Endothelial cell of umbilical vein (primary cell): ENCODE results near the gene VTI1A. TPM values are rescaled to one million over a fixed set of nuclear protein-coding genes. Genes with fewer than 3 reads are reported as not detected.

Source experiments
- BruUV-seq: library from RNA; stranded (reverse); fragments of 400-500 nt; replicated peaks from 2 replicates; lab custom pipeline; 2021; lab: Mats Ljungman, UMichigan
- CTCF ChIA-PET: fragments of 300-600, 350-600 bp; sonication (Branson Sonifier 250); formaldehyde crosslinking; loops from one replicate; lab custom pipeline; 2021; ENCODE audit warnings: antibody characterized with exemption, inconsistent platforms; lab: Charles Lee
- POLR2A ChIA-PET: fragments of 300-600, 350-600 bp; sonication (Branson Sonifier 250); formaldehyde crosslinking; loops from one replicate; lab custom pipeline; 2021; ENCODE audit warnings: antibody characterized with exemption, inconsistent platforms; lab: Charles Lee
- DNase-seq: peaks from one replicate; pipeline ENCODE4 v3.0.0-alpha.2; 2011; ENCODE audit warnings: low read depth, low spot score
- FAIRE-seq: peaks from 2 replicates; lab custom pipeline; 2011; peaks lifted over from hg19 to GRCh38; lab: Jason Lieb, UNC
- H2AFZ ChIP-seq: 2 replicates; pipeline ENCODE4 v1.6.0; 2012; ENCODE audit warnings: low read depth, low read length, control low read depth, inconsistent platforms
- H3K27ac ChIP-seq: 2 replicates; pipeline ENCODE4 v1.5.1; 2011; ENCODE audit warnings: low read depth, mild to moderate bottlenecking, control low read depth, low read length, moderate library complexity; ENCODE audit not compliant: insufficient read depth
- H3K27me3 ChIP-seq, 2 experiments: 2 replicates each; pipeline versions ENCODE4 v1.6.0 to v1.6.1; 2011; ENCODE audit warnings: low read length in 2 of 2, mixed read lengths in 1 of 2; ENCODE audit not compliant: control insufficient read depth in 2 of 2, insufficient read depth in 2 of 2
- H3K36me3 ChIP-seq, 2 experiments: 2 replicates in 1 of 2; 3 replicates in 1 of 2; pipeline ENCODE4 v1.5.1; 2011; ENCODE audit warnings: low read length in 2 of 2, mild to moderate bottlenecking in 1 of 2, moderate library complexity in 1 of 2; ENCODE audit not compliant: control insufficient read depth in 2 of 2, insufficient read depth in 2 of 2; ENCODE audit errors: extremely low read depth in 1 of 2
- H3K4me1 ChIP-seq: 3 replicates; pipeline ENCODE4 v1.5.1; 2011; ENCODE audit warnings: mild to moderate bottlenecking, low read length; ENCODE audit not compliant: control insufficient read depth, insufficient read depth; ENCODE audit errors: extremely low read depth
- H3K4me2 ChIP-seq: 2 replicates; pipeline ENCODE4 v1.6.1; 2011; ENCODE audit warnings: low read length, control low read depth, mixed read lengths; ENCODE audit not compliant: insufficient read depth
- H3K4me3 ChIP-seq, 3 experiments: fragments of 200-600 bp in 1 of 3; sonication (generic), shearing (Covaris generic) in 1 of 3; replicated peaks in 1 of 3; 2 replicates each; pipeline ENCODE4 v1.5.1; 2011 to 2016; ENCODE audit warnings: control low read depth in 3 of 3, low read length in 3 of 3, mild to moderate bottlenecking in 2 of 3, inconsistent platforms in 1 of 3, low read depth in 1 of 3, moderate library complexity in 1 of 3; ENCODE audit not compliant: insufficient read depth in 1 of 3
- H3K79me2 ChIP-seq: 2 replicates; pipeline ENCODE4 v1.6.0; 2012; ENCODE audit warnings: low read length, inconsistent platforms; ENCODE audit not compliant: control insufficient read depth, insufficient read depth
- H3K9ac ChIP-seq: replicated peaks from 2 replicates; pipeline ENCODE3; 2011; ENCODE audit warnings: low read length, control low read depth; ENCODE audit not compliant: insufficient read depth; ENCODE audit errors: extremely low read depth
- H3K9me1 ChIP-seq: replicated peaks from 3 replicates; pipeline ENCODE4 v1.6.0; 2011; ENCODE audit warnings: mild to moderate bottlenecking, low read length; ENCODE audit not compliant: control insufficient read depth, insufficient read depth; ENCODE audit errors: extremely low read depth
- H3K9me3 ChIP-seq: replicated peaks from 2 replicates; pipeline ENCODE4 v1.5.1; 2012; ENCODE audit warnings: low read length, inconsistent platforms; ENCODE audit not compliant: control insufficient read depth, insufficient read depth
- H4K20me1 ChIP-seq: replicated peaks from 2 replicates; pipeline ENCODE3; 2011; ENCODE audit warnings: mild to moderate bottlenecking, low read length; ENCODE audit not compliant: control insufficient read depth, insufficient read depth; ENCODE audit errors: extremely low read depth
- CTCF ChIP-seq, 2 donors: IDR thresholded peaks; 1 replicate in 1 of 2; 2 replicates in 1 of 2; pipeline ENCODE4 v1.5.1; 2011; ENCODE audit warnings: low read length in 2 of 2, mild to moderate bottlenecking in 2 of 2, moderate library complexity in 2 of 2, control low read depth in 1 of 2, inconsistent platforms in 1 of 2, low read depth in 1 of 2; ENCODE audit not compliant: insufficient read depth in 1 of 2; ENCODE audit errors: extremely low read depth in 1 of 2
- EZH2 ChIP-seq: IDR thresholded peaks from 2 replicates; pipeline ENCODE4 v1.6.1; 2012; ENCODE audit warnings: borderline replicate concordance, low read depth, mild to moderate bottlenecking, moderate library complexity, low read length, inconsistent platforms; ENCODE audit not compliant: severe bottlenecking
- FOS ChIP-seq: IDR thresholded peaks from 2 replicates; pipeline ENCODE4 v1.6.1; 2011; ENCODE audit warnings: mild to moderate bottlenecking, low read length, moderate library complexity, borderline replicate concordance; ENCODE audit not compliant: insufficient read depth
- GATA2 ChIP-seq: IDR thresholded peaks from 2 replicates; pipeline ENCODE4 v1.7.0; 2011; ENCODE audit warnings: low read depth, mild to moderate bottlenecking, moderate library complexity, mixed read lengths, low read length; ENCODE audit not compliant: insufficient read length, insufficient read depth
- JUN ChIP-seq: IDR thresholded peaks from 2 replicates; pipeline ENCODE4 v1.6.1; 2011; ENCODE audit warnings: borderline replicate concordance, low read depth; ENCODE audit not compliant: insufficient read length, insufficient read depth
- MYC ChIP-seq: IDR thresholded peaks from one replicate; pipeline ENCODE4 v1.6.1; 2011; ENCODE audit warnings: mild to moderate bottlenecking, low read depth, low read length
- POLR2A ChIP-seq: IDR thresholded peaks from 2 replicates; pipeline ENCODE4 v1.6.1; 2012; ENCODE audit warnings: low read depth, mild to moderate bottlenecking, control low read depth, low read length
- POLR2AphosphoS5 ChIP-seq: IDR thresholded peaks from 2 replicates; pipeline ENCODE4 v1.6.1; 2012; ENCODE audit warnings: low read depth, mild to moderate bottlenecking, control low read depth, low read length, moderate library complexity; ENCODE audit not compliant: insufficient read depth
- dilution Hi-C: fragments of 300-500 bp; cut with MboI; formaldehyde crosslinking; loops from one replicate; pipeline ENCODE4 v1.15.0; 2019; ENCODE audit warnings: low sequenced_read_pairs; ENCODE audit not compliant: extremely low pct_ligation_motif_present
- intact Hi-C: fragments of 100-400 bp; cut with micrococcal nuclease; formaldehyde crosslinking; loops from one replicate; pipeline ENCODE4 v1.10.0; 2022
- polyA plus RNA-seq, 4 experiments: library from polyadenylated mRNA; depleted of rRNA in 3 of 4; stranded (reverse) in 3 of 4; unstranded in 1 of 4; fragments of >200 nt; gene quantifications; 2 replicates each; pipeline versions ENCODE4 v1.2.1 to v1.2.3, GENCODE V29; 2011 to 2012; ENCODE audit warnings: missing spikeins in 1 of 4
- total RNA-seq: library from RNA; stranded (reverse); gene quantifications from 2 replicates; pipeline ENCODE4 v1.2.3, GENCODE V29; 2021
- TF ChIP-seq, protein P1 (sequence below): IDR thresholded peaks from 2 replicates; pipeline ENCODE4 v1.6.1; 2011; ENCODE audit not compliant: insufficient read depth, insufficient read length

The VTI1A gene
- total and polyA plus RNA-seq, 2 donors (not counting 3 experiments of a cell fraction or from before 2014, with no cell fraction given), result 10.8 to 35.6 TPM

DNA sequence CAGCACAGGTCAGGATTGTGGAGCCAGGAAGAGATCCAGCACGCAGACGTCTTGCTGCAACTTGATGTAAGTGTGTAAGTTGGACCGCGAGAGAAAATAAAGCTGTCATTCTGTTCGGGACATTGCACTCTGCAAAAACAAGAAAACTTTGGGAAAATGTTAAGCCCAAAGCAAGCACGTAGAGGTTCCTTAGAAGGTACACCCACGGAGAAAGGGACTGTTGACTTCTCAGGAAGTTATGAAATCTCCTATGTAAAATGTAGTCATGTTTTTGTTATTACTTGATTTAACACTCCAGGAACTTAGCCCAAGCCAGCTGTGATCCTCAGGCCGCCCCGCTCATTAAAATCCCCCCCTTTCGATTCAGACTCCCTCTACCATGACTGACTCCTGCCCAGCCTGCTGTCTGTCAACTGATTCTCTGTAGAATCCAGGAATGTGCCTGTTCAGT, 307.0 kb downstream of the VTI1A start:
- H3K4me2 ChIP-seq, result no peak overlapping the region
- TF ChIP-seq MYC, result no peak
- TF ChIP-seq POLR2AphosphoS5, result no peak
- TF ChIP-seq JUN, result no peak
- no peak for TF ChIP-seq GATA2
- TF ChIP-seq, protein P1, sequence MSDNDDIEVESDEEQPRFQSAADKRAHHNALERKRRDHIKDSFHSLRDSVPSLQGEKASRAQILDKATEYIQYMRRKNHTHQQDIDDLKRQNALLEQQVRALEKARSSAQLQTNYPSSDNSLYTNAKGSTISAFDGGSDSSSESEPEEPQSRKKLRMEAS, result no peak
- no peak for TF ChIP-seq CTCF (IDR thresholded peaks at IDR 0.05; ENCODE audit: extremely low read depth in 1 of 2, insufficient read depth in 1 of 2, low read depth in 1 of 2, low read length in 2 of 2)
- no peak for TF ChIP-seq POLR2A
- no peak for TF ChIP-seq FOS
- TF ChIP-seq EZH2, result no peak
- intact Hi-C loops, result no loop called here
- H3K27me3 ChIP-seq, result no peaks in the 10 kb centered on the region
- no peaks in the 10 kb centered on the region for H3K9me3 ChIP-seq
- no peak for FAIRE-seq
- no peak overlapping the region for H3K27ac ChIP-seq
- H2AFZ ChIP-seq, result no peak overlapping the region
- BruUV-seq, result no TSS peak
- H3K4me3 ChIP-seq, result no peak overlapping the region
- ChIA-PET POLR2A (no interaction called here), CTCF (no interaction called here)
- H3K4me1 ChIP-seq, result no peaks in the 10 kb centered on the region
- no peaks in the 10 kb centered on the region for H3K9me1 ChIP-seq
- no peaks in the 10 kb centered on the region for H3K79me2 ChIP-seq
- no peaks in the 10 kb centered on the region for H4K20me1 ChIP-seq
- dilution Hi-C loops, result no loop called here
- H3K36me3 ChIP-seq, result no peaks in the 10 kb centered on the region
- peak; percentile 34 for DNase-seq
- no peak overlapping the region for H3K9ac ChIP-seq
